ENCODE data around the gene CCDC152. TPM values are rescaled to one million over a fixed set of nuclear protein-coding genes. Genes with fewer than 3 reads are reported as not detected.

Gene CCDC152
- total RNA-seq, 4 donors from 2014 or later = 0.16 to 1.2 (median 1.1) TPM

GRCh38 chr5:42830924-42831323 lies 74.3 kb downstream of the CCDC152 start:
- H3K4me3 ChIP-seq = no peak overlapping the region
- no peak for TF ChIP-seq EP300 (IDR thresholded peaks at IDR 0.05)
- H3K27me3 ChIP-seq = no peaks in the 10 kb centered on the region
- H3K9me3 ChIP-seq = no peaks in the 10 kb centered on the region
- 80 to 84% methylated on average over 1 to 2 of the region's 2 CpGs for WGBS, 2 donors (ENCODE audit: low coverage in 1 of 2)
- no peak overlapping the region for H3K27ac ChIP-seq
- ATAC-seq = no peak
- H3K36me3 ChIP-seq = no peaks in the 10 kb centered on the region
- H3K4me1 ChIP-seq = peaks cover 0 to 16% (median 3%) of the 10 kb centered on the region in 3 donors

GRCh38 chr5:42832060-42832459 lies 75.4 kb downstream of the CCDC152 start:
- 84 to 100% methylated on average over 3 to 5 of the region's 5 CpGs for WGBS, 2 donors (ENCODE audit: low coverage in 1 of 2)
- H3K4me3 ChIP-seq = no peak overlapping the region
- TF ChIP-seq POLR2A (IDR thresholded peaks at IDR 0.05) (no peak), POLR2AphosphoS5 (IDR thresholded peaks at IDR 0.05) (no peak), EP300 (IDR thresholded peaks at IDR 0.05) (no peak), CTCF (IDR thresholded peaks at IDR 0.05) (no peak)
- no peak overlapping the region for H3K27ac ChIP-seq
- ATAC-seq = no peak
- no peaks in the 10 kb centered on the region for H3K27me3 ChIP-seq
- H3K9me3 ChIP-seq = no peaks in the 10 kb centered on the region
- no peaks in the 10 kb centered on the region for H3K36me3 ChIP-seq
- H3K4me1 ChIP-seq = peaks cover 0 to 9% (median 3%) of the 10 kb centered on the region in 3 donors

GRCh38 chr5:42836070-42836769 lies 79.6 kb downstream of the CCDC152 start:
- ATAC-seq = no peak

GRCh38 chr5:42837601-42838000 lies 81.0 kb downstream of the CCDC152 start:
- Histone ChIP-seq H3K9me3 (no peaks in the 10 kb centered on the region), H3K27me3 (no peaks in the 10 kb centered on the region), H3K27ac (no peak overlapping the region), H3K4me1 (peaks cover 0 to 14% (median 0%) of the 10 kb centered on the region in 3 donors), H3K4me3 (no peak overlapping the region), H3K36me3 (no peaks in the 10 kb centered on the region)
- WGBS, 2 donors (ENCODE audit: low coverage in 1 of 2) = 62 to 63% methylated on average over 3 of the region's 3 CpGs
- no peak for TF ChIP-seq CTCF (IDR thresholded peaks at IDR 0.05)
- no peak for TF ChIP-seq EP300 (IDR thresholded peaks at IDR 0.05)
- peak; percentile 50 for ATAC-seq

More at GRCh38 chr5:42836070-42836769, 79.6 kb downstream of the CCDC152 start:
- Histone ChIP-seq H3K36me3 (no peaks in the 10 kb centered on the region), H3K4me1 (peaks cover 0 to 14% (median 0%) of the 10 kb centered on the region in 3 donors), H3K27me3 (no peaks in the 10 kb centered on the region), H3K4me3 (no peak overlapping the region), H3K9me3 (no peaks in the 10 kb centered on the region), H3K27ac (no peak overlapping the region)
- no CpG with 5 or more reads among the region's 25 CpGs for WGBS, 2 donors (ENCODE audit: low coverage in 1 of 2)
- TF ChIP-seq CTCF (IDR thresholded peaks at IDR 0.05) = no peak
- TF ChIP-seq EP300 (IDR thresholded peaks at IDR 0.05) = no peak
- TF ChIP-seq POLR2A (IDR thresholded peaks at IDR 0.05) = no peak
- TF ChIP-seq POLR2AphosphoS5 (IDR thresholded peaks at IDR 0.05) = no peak

- peaks cover 0 to 14% (median 0%) of the 10 kb centered on the region in 3 donors for H3K4me1 ChIP-seq
- H3K27me3 ChIP-seq = no peaks in the 10 kb centered on the region
- H3K27ac ChIP-seq = no peak overlapping the region
- TF ChIP-seq EP300 (IDR thresholded peaks at IDR 0.05) = no peak
- ATAC-seq = no peak
- WGBS, 2 donors (ENCODE audit: low coverage in 1 of 2) = 64 to 70% methylated on average over 3 of the region's 3 CpGs
- no peaks in the 10 kb centered on the region for H3K9me3 ChIP-seq
- no peaks in the 10 kb centered on the region for H3K36me3 ChIP-seq
- H3K4me3 ChIP-seq = no peak overlapping the region
These were observed 82.6 kb downstream of the CCDC152 start for GRCh38 chr5:42839196-42839595.

GRCh38 chr5:42840269-42840668 lies 83.7 kb downstream of the CCDC152 start:
- Histone ChIP-seq H3K27ac (peak overlapping the region in 3 of 4 donors; percentile 9 to 70 (median 29)), H3K4me1 (peaks cover 0 to 14% (median 0%) of the 10 kb centered on the region in 3 donors), H3K36me3 (no peaks in the 10 kb centered on the region), H3K9me3 (no peaks in the 10 kb centered on the region), H3K27me3 (no peaks in the 10 kb centered on the region), H3K4me3 (no peak overlapping the region)
- 29 to 42% methylated on average over 4 to 6 of the region's 6 CpGs for WGBS, 2 donors (ENCODE audit: low coverage in 1 of 2)
- ATAC-seq = peak; percentile 66
- TF ChIP-seq CTCF (IDR thresholded peaks at IDR 0.05) (no peak), POLR2AphosphoS5 (IDR thresholded peaks at IDR 0.05) (peak; percentile 57), EP300 (IDR thresholded peaks at IDR 0.05) (no peak), POLR2A (IDR thresholded peaks at IDR 0.05) (no peak)
